GM18870 (cell line): Measurements from ENCODE around the gene ENTHD1.
"Not testable (repeated sequence)": the region's sequence is repeated elsewhere in the genome, so short reads cannot be mapped to it uniquely, and the experiment has no call there.

Source experiments
- ATAC-seq: cut with Tn5 transposase; IDR thresholded peaks from one replicate; pipeline ENCODE4 v1.9.1; 2021; ENCODE audit warnings: moderate library complexity; ENCODE audit not compliant: unreplicated experiment

The ENTHD1 gene

GRCh38 chr22:39851606-39852315, 41.8 kb downstream of the ENTHD1 start:
- ATAC-seq: no peak

GRCh38 chr22:39847477-39847876, 46.1 kb downstream of the ENTHD1 start:
- ATAC-seq: no peak

- ATAC-seq: not testable (repeated sequence)
Observed at GRCh38 chr22:39846539-39846938, 47.0 kb downstream of the ENTHD1 start.

GRCh38 chr22:39845529-39845928, 48.0 kb downstream of the ENTHD1 start:
- ATAC-seq: no peak

- no peak for ATAC-seq
Observed at GRCh38 chr22:39839917-39840510, 53.5 kb downstream of the ENTHD1 start.

- no peak for ATAC-seq
Observed at GRCh38 chr22:39839204-39839603, 54.4 kb downstream of the ENTHD1 start.

- ATAC-seq: no peak
Observed at GRCh38 chr22:39833610-39834009, 60.0 kb downstream of the ENTHD1 start.

GRCh38 chr22:39833093-39833492, 60.5 kb downstream of the ENTHD1 start:
- no peak for ATAC-seq

GRCh38 chr22:39832627-39833074, 60.9 kb downstream of the ENTHD1 start:
- ATAC-seq: no peak

- no peak for ATAC-seq
Observed at GRCh38 chr22:39825661-39826102, 67.9 kb downstream of the ENTHD1 start.

GRCh38 chr22:39821008-39821407, 72.6 kb downstream of the ENTHD1 start:
- ATAC-seq: no peak

GRCh38 chr22:39820256-39820655, 73.3 kb downstream of the ENTHD1 start:
- no peak for ATAC-seq

- no peak for ATAC-seq
Observed at GRCh38 chr22:39819429-39819828, 74.1 kb downstream of the ENTHD1 start.

- no peak for ATAC-seq
Observed at GRCh38 chr22:39818094-39818493, 75.5 kb downstream of the ENTHD1 start.

GRCh38 chr22:39815932-39816331, 77.6 kb downstream of the ENTHD1 start:
- ATAC-seq: no peak

- ATAC-seq: no peak
Observed at GRCh38 chr22:39814899-39815298, 78.7 kb downstream of the ENTHD1 start.

- ATAC-seq: no peak
Observed at GRCh38 chr22:39809772-39810557, 83.6 kb downstream of the ENTHD1 start.

GRCh38 chr22:39808081-39808480, 85.5 kb downstream of the ENTHD1 start:
- ATAC-seq: no peak

GRCh38 chr22:39806109-39806508, 87.5 kb downstream of the ENTHD1 start:
- no peak for ATAC-seq

GRCh38 chr22:39805117-39805516, 88.4 kb downstream of the ENTHD1 start:
- no peak for ATAC-seq

GRCh38 chr22:39802682-39803081, 90.9 kb downstream of the ENTHD1 start:
- ATAC-seq: no peak
